Endothelial cell (in vitro differentiated cells): ENCODE measurements around the gene CYTH4. TPM values are rescaled to one million over a fixed set of nuclear protein-coding genes. Genes with fewer than 3 reads are reported as not detected.
"Not testable (repeated sequence)": the region's sequence is repeated elsewhere in the genome, so short reads cannot be mapped to it uniquely, and the experiment has no call there.

Source experiments
- DNase-seq: peaks from one replicate; pipeline ENCODE4 v3.0.0; 2021; ENCODE audit warnings: low spot score
- H3K27ac Mint-ChIP-seq: one replicate; pipeline ENCODE4 v1.8.0; 2021; ENCODE audit warnings: mixed read lengths, inconsistent platforms; ENCODE audit not compliant: unreplicated experiment
- H3K27me3 Mint-ChIP-seq: one replicate; pipeline ENCODE4 v1.8.0; 2021; ENCODE audit warnings: mild to moderate bottlenecking, moderate library complexity, mixed read lengths, inconsistent platforms; ENCODE audit not compliant: unreplicated experiment
- H3K36me3 Mint-ChIP-seq: one replicate; pipeline ENCODE4 v1.8.0; 2021; ENCODE audit warnings: mild to moderate bottlenecking, low read depth, mixed read lengths, inconsistent platforms; ENCODE audit not compliant: unreplicated experiment
- H3K4me1 Mint-ChIP-seq: one replicate; pipeline ENCODE4 v1.8.0; 2021; ENCODE audit warnings: mild to moderate bottlenecking, mixed read lengths, inconsistent platforms; ENCODE audit not compliant: unreplicated experiment
- H3K4me3 Mint-ChIP-seq: one replicate; pipeline ENCODE4 v1.8.0; 2021; ENCODE audit warnings: mild to moderate bottlenecking, mixed read lengths, inconsistent platforms; ENCODE audit not compliant: unreplicated experiment
- H3K9me3 Mint-ChIP-seq: one replicate; pipeline ENCODE4 v1.8.0; 2021; ENCODE audit warnings: mixed read lengths, inconsistent platforms; ENCODE audit not compliant: unreplicated experiment
- total RNA-seq: library from RNA; stranded (reverse); fragmentation: NEBNext Ultra II Directional; extraction: Animal tissue kit (Norgen Biotek cat#: 25700); gene quantifications from one replicate; pipeline ENCODE4 v1.2.1, GENCODE V29; 2021; ENCODE audit not compliant: unreplicated experiment
- TF ChIP-seq, protein P1 (sequence below): fragments of 200-600 bp; sonication (generic); IDR thresholded peaks from one replicate; pipeline ENCODE4 v1.5.0; 2021; ENCODE audit warnings: antibody characterized with exemption; ENCODE audit not compliant: unreplicated experiment

Gene CYTH4
- total RNA-seq, 1 donor from 2014 or later, result 0.33 TPM

DNA sequence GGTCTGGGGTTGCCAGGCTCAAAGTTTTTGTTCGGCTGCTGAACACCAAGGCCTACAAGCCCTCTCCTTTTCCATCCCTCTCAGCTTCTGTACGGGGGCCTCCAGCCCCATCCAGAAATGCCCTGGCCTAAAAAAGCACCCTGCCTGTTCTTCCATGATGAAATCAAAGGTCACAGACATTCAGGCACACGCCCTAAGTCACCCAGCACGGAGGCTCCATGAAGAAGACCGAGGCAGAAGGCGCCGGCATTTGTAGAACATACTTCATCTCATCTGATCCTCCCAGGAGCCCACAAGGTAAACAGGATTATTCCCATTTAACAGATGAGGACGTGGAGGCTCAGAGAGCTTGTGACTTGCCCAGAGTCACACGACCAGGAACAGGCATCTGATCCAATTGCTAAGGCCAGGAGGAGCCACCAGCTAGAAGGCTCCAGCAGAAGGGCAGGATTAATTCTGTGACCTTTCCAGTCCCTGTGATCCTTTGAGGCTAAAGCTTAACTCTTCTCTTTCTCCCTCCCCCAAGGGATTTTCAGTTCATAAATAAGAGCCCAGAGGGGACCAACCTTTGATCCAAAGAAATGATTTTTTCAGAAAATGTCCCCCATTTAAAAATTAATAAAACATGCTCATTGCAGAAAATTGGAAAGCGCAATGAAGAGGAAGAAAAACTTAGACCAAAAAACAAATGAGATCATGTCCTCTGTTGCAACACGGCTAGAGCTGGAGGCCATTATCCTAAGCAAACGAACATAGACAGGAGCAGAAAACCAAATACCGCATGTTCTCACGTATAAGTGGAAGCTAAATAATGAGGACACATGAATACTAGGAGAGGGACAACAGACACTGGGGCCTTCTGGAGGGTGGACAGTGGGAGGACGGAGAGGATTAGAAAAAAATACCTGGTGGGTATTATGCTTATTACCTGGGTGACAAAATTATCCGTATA, 38.7 kb downstream of the CYTH4 start:
- Mint-ChIP-seq H3K4me1 (no peaks in the 10 kb centered on the region), H3K36me3 (no peaks in the 10 kb centered on the region), H3K9me3 (no peaks in the 10 kb centered on the region), H3K4me3 (no peak overlapping the region), H3K27me3 (peaks cover 10% of the 10 kb centered on the region), H3K27ac (no peak overlapping the region)
- TF ChIP-seq, protein P1, sequence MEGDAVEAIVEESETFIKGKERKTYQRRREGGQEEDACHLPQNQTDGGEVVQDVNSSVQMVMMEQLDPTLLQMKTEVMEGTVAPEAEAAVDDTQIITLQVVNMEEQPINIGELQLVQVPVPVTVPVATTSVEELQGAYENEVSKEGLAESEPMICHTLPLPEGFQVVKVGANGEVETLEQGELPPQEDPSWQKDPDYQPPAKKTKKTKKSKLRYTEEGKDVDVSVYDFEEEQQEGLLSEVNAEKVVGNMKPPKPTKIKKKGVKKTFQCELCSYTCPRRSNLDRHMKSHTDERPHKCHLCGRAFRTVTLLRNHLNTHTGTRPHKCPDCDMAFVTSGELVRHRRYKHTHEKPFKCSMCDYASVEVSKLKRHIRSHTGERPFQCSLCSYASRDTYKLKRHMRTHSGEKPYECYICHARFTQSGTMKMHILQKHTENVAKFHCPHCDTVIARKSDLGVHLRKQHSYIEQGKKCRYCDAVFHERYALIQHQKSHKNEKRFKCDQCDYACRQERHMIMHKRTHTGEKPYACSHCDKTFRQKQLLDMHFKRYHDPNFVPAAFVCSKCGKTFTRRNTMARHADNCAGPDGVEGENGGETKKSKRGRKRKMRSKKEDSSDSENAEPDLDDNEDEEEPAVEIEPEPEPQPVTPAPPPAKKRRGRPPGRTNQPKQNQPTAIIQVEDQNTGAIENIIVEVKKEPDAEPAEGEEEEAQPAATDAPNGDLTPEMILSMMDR, result no peak
- no peak for DNase-seq

DNA sequence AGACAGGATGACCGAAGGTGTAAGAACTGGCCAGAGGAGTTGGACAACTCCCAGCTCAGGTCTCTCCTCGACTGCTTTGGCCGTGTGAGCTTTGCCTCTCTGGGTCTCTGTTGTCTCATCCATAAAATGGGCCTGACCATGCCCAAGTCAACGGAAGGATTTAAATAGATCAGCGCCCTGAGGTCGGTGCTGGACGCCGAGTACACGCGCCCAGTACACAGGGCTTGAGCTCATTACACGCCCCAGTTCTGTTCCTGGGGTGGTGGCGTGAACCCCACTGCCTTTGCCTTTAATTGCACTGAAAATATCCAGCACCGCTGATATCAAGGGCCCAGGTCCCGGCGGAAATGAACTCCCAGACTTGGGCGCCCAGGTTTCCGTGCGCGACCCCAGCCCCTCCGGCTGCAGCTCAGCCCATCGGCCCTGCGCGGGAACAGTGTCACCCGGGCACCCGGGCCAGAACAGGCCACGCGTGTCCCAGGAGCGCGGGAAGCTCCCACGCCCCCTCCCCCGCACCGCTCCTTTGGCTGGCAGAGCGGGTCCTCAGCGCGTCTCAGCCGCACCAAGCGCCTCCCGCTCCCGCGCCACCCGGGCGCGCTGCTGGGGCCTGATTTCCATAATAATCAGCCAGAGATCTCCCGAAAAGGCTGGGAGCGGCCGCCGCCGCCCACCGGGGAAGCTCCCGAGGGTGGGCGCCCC, 42.2 kb downstream of the CYTH4 start:
- no peak overlapping the region for H3K4me3 Mint-ChIP-seq
- H3K9me3 Mint-ChIP-seq, result no peaks in the 10 kb centered on the region
- no peaks in the 10 kb centered on the region for H3K4me1 Mint-ChIP-seq
- no peak for DNase-seq
- H3K27ac Mint-ChIP-seq, result no peak overlapping the region
- H3K36me3 Mint-ChIP-seq, result no peaks in the 10 kb centered on the region
- H3K27me3 Mint-ChIP-seq, result peaks cover 19% of the 10 kb centered on the region
- TF ChIP-seq, protein P1, result no peak

DNA sequence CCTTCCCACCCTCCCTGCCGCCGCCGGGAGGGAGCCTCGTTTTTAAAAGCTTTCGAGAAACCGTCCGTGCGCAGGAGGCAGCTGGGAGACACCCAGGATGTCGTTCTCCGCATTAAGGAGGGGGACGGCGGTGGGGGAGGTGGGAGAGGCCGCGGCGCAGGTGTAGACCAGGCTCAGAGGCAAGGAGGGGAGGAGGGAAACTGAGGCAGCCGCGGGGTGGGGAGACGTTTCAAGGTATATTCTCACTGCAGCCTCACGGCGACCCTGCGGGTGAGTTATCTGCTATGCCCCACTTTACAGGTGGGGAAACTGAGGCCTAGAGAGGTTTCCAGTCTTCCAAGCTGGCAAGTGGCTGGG, 42.7 kb downstream of the CYTH4 start:
- TF ChIP-seq, protein P1, result no peak
- Mint-ChIP-seq H3K9me3 (no peaks in the 10 kb centered on the region), H3K27ac (no peak overlapping the region), H3K36me3 (no peaks in the 10 kb centered on the region), H3K27me3 (peaks cover 19% of the 10 kb centered on the region), H3K4me3 (no peak overlapping the region), H3K4me1 (no peaks in the 10 kb centered on the region)
- no peak for DNase-seq

DNA sequence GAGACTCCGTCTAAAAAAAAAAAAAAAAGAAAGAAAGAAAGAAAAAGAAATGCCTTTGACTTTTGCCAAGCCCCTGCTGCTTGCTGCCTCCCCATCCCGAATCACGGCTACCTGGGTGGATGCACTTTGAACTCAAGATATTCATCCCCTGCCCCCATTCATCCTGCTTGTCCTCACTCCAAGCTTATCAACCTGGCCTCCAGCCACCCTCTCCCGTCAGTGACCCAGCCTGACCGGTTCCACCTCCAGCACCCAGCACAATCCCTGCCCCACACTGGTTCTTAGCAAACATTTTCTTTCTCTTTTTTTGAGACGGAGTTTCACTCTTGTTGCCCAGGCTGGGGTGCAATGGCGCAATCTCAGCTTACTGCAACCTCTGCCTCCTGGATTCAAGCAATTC, 44.4 kb downstream of the CYTH4 start:
- Mint-ChIP-seq H3K27ac (no peak overlapping the region), H3K36me3 (no peaks in the 10 kb centered on the region), H3K9me3 (no peaks in the 10 kb centered on the region), H3K4me1 (no peaks in the 10 kb centered on the region), H3K4me3 (no peak overlapping the region), H3K27me3 (peaks cover 19% of the 10 kb centered on the region)
- no peak for DNase-seq
- TF ChIP-seq, protein P1, result no peak

DNA sequence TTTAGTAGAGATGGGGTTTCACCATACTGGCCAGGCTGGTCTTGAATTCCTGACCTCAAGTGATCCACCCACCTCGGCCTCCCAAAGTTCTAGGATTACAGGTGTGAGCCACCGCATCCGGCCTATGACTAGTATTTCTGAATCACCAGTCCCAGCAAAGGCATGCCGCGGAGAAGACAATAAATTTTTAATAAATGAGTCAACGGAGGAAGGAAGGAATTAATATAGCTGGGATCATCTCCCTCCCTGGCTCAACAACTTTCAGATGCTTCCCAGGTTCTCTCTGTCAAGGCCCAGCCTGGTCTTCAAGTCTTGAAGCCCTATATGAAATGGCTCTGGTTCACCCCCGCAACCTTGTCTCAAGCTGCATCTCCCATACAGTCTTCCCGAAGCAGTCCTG, 45.7 kb downstream of the CYTH4 start:
- no peaks in the 10 kb centered on the region for H3K4me1 Mint-ChIP-seq
- no peak for DNase-seq
- H3K27me3 Mint-ChIP-seq, result peaks cover 20% of the 10 kb centered on the region
- TF ChIP-seq, protein P1, result no peak
- H3K9me3 Mint-ChIP-seq, result no peaks in the 10 kb centered on the region
- H3K36me3 Mint-ChIP-seq, result no peaks in the 10 kb centered on the region
- no peak overlapping the region for H3K4me3 Mint-ChIP-seq
- no peak overlapping the region for H3K27ac Mint-ChIP-seq

DNA sequence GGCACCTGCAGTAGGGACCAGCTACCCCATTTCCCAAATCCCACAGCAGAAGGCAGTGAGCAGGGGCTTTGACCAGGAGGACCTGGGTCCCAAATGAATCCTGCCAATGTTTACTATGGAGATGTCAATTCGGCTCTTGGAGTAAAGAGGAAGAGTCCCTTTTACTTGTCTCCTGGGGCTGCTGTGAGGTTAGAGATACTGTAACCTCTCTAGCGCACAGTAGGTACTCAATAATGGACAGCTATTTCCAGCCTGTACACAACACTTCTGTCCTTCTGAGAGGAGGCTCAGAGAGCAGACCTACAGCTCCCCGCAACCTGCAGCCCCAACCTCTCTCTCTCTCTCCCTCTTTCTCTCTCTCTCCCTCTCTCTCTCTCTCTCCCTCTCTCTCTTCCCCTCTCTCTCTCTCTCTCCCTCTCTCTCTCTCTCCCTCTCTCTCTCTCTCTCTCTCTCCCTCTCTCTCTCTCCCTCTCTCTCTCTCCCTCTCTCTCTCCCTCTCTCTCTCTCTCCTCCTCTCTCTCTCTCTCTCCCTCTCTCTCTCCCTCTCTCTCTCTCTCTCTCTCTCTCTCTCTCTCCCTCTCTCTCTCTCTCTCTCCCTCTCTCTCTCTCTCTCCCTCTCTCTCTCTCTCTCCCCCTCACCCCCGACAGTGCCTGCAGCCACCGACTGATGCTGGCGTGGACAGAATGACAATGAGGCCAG, 46.4 kb downstream of the CYTH4 start:
- not testable (repeated sequence) for DNase-seq, H3K27ac Mint-ChIP-seq, H3K4me1 Mint-ChIP-seq, H3K9me3 Mint-ChIP-seq, H3K36me3 Mint-ChIP-seq, H3K4me3 Mint-ChIP-seq
- peaks cover 19% of the 10 kb centered on the region for H3K27me3 Mint-ChIP-seq
